M059J (cell line): ENCODE measurements around the gene HHAT. TPM values are rescaled to one million over a fixed set of nuclear protein-coding genes. Genes with fewer than 3 reads are reported as not detected.
A peak's percentile ranks its signal among the peaks of the same experiment; 100 is the strongest.

Experiments used
- DNase-seq: peaks from one replicate; pipeline ENCODE4 v3.0.0-alpha.2; 2012; ENCODE audit warnings: low read depth
- total RNA-seq: library from RNA; depleted of rRNA; stranded (reverse); fragments of >200 nt; shearing (Covaris generic); gene quantifications from 2 replicates; pipeline ENCODE4 v1.2.3, GENCODE V29; 2014

Gene HHAT
- total RNA-seq, 1 experiment from 2014 or later: 5.2 TPM

DNA sequence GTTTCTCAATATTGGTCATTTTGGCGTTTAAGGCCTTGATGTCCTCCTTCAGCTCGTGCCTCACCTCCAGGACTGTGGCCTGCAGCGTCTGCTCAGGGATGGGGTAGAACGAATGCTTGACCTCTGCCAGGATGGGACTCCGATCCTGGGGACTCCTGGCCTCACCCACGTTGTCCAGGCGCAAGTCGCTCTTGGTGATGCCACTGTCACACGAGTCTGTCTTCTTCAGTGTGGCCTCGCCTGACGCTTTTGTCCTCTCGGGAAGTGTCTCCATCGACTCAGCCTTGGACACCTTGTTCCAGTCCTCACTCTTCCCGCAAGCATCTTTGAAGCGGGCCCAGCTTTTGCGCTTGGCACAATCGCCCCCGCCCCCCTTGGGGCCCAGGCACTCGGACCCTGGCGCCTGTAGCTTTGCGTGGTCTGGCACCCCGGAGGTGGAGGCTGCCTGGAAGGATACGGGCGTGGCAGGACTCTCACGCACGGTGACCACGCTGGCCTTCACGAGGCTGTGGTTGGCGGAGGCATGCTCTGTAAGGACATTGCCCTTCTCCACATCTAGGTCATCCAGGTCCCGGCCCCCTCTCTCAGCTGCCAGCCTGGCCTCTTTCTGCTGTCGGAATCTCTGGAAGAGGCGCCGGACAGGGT, 354.8 kb downstream of the HHAT start:
- DNase-seq: no peak

DNA sequence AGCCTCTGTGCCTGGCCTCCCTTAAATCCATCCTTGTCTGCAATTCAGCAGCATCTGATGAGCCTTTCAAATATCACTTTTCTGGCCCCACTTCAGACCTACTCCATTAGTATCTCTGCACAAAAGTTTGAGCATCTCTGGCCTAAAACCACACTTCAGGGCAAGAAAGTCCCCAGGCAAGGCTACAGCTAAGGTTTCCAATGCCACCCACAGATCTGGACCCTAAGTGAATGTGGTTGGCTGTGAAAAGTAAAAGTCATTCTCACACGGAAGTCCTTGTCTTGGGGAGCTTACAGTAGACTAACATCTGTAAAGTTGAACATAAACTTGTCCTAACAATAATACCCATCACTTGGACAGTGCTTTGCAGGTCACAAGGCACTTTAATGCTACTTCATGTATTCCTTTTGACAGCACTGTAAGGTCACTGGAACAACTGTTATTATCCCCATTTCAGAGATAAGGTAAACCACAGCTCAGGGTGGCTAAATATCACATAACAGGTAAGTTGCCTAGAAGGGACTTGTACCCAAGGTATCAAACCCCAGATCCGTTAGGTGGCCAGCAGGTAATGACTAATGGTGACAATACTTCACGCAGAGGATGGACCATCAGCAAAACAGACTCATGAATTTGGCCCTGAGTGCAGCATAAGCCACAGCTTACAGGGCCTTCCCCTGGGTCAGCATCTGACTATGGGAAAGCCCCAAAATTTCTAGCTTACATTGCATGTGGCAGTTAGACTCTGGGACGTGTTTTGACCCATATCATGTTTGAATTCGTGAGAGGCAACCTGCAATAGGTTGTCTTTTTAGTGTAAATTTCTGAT, 356.0 kb downstream of the HHAT start:
- no peak for DNase-seq

DNA sequence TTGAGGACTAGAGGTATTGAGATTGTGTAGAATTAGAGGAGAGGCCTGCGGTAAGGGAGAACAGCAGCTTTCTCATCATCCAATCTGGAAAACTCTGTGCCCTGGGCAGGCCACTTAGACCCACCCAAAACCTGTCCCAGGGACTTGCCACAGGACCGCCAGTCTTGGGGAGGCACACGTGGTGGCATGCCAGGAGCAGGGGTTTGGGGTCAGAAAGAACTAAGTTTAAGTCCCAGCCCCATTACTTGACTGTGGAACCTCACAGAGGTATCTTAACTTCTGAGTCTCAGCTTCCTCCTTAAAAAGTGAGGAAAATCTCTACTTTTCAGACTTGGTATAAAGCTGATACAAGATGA, 356.6 kb downstream of the HHAT start:
- no peak for DNase-seq

DNA sequence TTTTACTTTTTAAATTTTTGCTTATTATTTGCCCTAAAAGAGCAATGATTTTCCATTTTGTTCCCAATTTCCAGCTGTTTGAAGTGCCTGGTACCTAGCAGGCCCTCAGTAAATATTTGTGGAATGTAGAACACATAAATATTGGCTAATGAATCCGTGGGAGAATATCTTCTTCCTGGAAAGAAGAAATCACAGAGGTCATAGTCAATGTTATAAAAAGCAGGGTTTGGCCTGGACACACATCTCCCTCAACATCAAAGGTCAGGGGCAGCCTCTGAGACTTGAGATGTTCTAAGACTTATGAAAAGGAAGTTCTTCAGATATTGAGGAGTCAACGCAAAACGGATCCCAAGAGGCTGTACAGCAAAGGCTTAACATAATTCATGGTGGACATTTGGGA, 358.1 kb downstream of the HHAT start:
- peak; percentile 41 for DNase-seq

DNA sequence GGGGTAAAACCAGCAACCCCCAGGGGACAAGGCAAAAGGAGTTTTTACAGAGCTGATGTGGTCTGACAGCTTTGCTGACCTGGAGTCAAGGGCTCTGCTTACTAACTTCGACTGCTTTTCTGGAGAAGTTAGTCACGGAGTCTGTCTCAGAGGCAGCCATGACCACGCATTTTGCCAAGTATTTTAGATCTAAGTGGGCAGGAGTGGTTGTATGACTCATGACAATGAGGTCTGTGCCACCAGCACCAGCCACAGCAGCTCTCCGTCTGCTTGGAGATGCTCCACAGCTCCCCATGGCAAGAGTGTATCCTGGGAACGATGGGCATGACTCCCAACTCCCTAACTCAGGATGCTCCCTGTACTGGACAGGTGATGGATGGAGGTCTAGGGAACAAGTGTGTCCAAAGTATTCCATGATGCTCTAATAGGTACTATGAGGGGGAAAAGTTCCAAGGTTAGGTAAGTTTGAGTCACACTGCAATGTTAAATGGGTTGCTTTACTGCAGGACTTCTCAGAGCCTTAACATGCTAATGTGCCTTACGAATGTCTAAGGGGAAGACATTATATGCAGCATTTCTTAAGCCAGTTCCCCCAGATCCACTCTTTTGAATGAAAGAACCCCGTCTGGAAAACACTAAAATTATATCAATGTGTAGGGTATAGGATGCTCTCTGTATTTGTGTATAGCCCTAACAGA, 359.0 kb downstream of the HHAT start:
- peak; percentile 97 for DNase-seq

DNA sequence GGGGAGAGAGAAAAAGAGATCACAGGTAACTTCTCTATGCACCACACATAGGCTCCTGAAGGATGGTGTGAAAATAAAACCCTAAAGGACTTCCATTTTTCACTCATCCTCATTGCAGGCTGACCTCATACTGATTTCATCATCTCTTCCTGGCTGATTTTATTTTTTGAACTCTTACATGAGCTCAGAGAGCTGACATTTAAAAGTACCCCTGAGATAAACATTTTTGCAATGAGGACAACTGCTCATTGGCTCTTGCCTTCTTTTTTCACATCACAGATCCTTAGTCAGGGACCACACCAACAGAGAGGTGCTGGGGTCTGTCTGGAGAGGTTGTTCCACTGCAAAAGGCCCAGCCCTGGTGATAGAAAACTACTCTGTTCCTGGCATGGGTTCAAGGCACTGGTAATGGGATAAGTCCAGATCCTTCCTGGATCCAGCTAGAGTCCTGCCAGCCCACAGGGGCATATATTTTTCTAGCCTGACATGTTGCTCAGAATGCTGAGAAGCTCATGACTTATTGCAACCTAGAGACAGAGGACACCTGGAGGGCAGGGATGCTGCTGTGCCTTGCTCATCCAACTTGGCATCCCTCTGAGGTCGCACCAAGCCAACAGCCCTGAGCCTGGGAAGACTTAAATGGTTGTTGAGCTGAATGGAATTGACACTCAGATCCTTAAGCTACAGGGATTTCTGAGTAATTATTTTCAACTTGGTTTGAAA, 360.0 kb downstream of the HHAT start:
- peak; percentile 46 for DNase-seq

DNA sequence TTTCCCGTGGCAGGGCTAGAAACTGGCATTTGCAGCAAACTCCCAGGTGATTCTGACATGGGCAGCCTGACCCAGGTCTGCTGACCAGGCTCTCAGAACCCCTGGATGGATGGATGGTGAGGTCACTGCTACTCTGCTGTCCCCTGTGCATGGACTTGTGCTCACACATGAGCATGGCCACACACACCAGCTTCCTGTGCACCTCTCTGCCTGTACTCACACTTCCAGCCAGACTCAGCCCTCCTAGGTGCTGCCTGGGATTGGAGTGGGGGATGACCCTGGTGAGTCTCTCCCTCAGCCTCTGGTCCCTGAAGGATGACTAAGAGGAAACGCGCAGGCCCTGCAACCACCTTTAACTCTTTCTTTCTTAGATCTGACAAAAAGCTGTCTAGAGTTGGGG, 361.1 kb downstream of the HHAT start:
- DNase-seq: peak; percentile 72

DNA sequence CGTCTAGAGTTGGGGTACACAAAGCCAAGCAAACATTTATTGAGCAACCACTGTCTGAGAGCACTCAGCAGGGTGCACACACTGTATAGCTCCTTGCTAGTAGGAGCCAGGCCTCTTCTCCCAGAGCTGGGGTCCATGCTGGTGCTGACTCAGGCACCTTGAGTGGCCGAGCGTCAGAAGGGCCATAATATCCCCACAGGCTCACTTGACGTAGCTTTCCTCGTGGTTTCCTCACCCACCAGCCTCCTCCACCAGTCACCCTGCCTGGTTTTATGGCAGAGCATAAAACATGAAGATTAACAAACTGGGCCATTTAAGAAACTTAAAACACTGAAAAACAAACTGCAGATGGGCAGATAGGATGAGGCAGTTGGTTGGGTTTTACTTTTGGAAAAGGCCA, 361.5 kb downstream of the HHAT start:
- peak; percentile 55 for DNase-seq

DNA sequence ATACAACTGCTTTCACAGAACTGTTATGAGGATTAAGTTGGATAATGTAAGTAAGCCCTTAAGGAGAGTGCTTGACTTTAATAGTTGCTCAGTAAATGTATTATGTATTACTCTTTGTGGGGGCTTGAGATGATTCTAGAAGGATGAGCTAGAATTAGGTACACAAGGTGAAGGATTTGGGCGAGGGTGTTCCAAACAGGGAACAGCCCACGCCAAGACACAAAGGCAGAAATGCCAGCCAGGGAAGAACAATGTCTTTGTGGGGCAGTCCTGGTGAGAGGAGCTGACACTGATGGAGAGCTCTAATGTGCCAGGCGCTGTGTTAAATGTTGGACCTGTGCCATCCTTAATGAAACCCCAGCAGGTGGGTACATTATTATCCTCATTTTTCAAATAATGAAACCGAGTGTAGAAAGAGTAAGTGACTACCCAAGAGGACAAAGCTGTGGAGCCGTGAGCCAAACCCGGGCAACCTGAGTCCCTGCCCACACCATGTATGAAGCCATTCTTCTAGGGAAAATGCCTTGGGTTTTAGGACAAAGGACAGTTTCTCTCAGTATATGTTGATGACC, 362.4 kb downstream of the HHAT start:
- no peak for DNase-seq

DNA sequence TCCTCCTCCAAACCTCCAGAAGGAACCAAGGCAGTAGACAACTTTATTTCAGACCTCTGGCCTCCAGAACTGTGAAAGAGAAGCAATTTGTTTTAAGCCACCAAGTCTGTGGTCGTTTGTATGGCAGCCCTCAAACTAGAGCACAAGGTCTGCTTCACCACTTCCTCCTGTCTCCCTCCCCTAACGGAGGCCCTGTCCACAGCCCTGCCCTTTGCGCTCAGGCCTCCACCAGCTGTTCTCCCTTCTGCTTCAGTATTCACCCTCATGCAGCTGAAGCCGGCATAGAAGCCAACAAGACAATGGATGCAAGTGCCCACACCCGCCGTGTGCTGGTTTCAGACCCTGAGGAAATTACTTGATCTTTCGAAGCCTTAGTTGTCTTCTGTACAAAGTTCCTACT, 364.1 kb downstream of the HHAT start:
- no peak for DNase-seq

DNA sequence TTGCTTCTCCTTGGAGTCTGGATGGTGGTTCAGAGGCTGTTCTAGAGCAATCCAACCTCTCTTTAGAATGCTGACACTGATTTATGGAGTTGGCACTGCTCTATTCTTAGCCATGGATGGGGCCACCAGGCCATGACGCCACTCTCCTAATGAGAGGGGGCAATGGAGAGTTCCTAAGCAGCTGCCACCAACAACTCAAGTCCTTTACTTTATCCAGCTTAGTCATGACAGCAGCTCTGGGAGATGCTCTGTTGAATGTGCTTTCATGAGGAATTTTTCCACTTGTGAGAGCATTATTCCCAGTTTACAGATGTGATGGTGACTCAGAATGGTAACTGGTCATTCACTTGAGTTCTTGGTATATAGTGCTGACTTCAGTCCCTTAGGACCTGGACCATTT, 366.3 kb downstream of the HHAT start:
- peak; percentile 61 for DNase-seq

DNA sequence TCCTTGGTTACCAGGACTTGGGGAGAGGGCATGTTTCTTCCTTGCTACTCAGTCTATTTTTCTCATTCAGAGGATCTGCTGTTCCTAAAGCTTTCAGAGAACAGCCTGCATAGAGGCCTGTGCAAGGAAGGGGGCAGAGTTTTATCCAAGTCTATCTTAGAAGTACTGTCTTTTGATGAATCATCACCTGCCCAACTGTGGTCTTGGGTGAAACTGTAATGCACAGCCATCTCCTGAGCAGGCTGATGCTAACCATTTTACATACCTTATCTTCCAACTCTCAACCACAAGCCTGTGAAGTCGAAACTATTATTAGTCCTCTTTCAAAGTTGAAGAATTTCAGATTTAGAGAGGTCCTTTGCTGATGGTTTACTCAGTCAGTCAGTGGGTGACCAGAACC, 368.0 kb downstream of the HHAT start:
- peak; percentile 77 for DNase-seq

DNA sequence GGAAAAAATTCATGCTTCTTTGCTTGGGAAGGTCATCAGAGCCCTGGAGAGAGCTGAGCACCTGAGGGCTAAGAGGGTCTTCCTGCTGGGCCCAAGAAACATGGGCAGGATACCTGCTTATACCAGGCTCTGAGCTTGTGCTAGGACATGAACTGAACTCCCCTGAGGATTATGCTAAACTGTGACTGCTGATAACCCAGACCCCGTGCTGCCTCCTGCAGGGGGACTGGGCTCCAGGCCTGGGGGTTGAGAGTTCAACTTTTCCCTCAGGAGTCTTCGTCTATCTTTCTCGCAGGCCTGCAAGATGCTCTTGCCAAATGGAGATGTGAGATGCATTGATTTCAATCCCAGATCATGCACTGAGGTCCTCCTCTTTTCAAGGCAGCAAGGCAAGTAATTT, 368.5 kb downstream of the HHAT start:
- no peak for DNase-seq

DNA sequence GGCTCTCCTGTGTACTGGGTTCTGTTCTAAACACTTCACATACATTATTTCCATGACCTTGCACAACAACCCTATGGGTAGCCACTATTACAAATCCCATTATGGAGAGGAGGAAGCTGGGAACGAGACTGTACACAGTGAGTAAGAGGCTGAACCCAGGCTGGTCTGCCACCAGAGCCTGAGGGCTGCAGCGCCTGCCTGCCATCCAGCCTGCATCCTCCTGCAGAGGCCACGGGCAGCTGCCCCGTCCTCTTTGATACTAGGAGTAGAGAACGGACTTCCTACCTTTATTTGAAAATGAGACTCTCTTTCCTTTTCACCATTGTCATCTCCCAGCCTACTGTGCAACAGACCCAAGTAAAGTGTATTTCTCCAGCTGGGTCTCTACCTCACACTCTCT, 370.0 kb downstream of the HHAT start:
- peak; percentile 31 for DNase-seq

DNA sequence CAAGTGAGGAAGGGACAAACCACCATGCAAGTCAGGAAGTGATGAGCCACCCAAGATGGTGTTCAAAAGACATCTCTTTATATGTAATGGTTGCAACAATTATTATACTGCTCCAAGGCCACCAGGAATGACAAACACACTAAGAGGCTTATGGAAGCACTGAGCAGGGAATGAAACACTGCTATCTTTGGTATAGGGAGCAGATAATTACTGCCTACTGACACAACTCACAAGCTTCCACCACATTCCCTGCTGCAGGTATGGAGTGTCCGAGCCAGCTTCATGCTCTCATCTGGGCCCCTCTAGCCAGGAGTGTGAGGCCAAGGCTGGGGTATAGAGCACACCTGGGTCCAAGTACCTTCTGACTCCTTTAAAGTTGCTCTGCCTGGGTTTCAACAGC, 371.4 kb downstream of the HHAT start:
- DNase-seq: no peak

DNA sequence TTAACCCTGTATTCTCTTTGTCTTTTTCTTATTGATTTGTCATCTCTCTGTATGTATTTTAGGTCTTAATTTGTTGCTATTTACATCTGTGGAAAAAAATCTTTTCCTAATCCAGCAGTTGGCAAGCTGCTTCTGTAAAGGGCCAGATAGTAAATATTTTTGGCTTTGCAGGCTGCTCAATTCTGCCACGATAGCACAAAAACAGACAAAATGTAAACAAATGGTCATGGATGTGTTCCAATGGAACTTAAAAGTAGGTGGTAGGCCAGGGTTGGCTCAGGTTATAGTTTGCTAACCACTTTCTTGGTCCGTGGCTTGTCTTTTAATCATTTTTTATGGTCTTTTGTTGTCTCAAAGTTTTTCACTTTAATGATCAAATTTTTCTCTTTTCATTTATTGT, 371.8 kb downstream of the HHAT start:
- DNase-seq: peak; percentile 72

DNA sequence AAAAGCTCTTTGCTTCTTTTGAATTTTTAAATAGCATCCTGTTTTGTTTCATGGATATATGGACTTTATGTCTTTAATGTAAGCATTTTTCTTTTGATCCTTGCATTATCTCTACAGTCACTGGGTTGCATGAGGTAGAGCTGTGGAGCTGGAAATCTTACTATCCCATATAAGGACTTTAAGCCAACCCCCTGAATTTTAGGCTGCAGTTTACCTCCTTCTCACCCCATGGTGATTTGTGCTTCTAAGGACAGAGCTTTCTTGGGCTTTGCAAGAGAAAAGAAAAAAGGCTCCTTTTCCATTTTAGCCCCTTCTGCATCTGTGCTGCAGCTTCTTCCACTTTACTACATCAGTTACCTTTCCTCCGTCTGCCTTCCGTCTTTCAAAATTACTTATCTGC, 373.8 kb downstream of the HHAT start:
- DNase-seq: no peak

DNA sequence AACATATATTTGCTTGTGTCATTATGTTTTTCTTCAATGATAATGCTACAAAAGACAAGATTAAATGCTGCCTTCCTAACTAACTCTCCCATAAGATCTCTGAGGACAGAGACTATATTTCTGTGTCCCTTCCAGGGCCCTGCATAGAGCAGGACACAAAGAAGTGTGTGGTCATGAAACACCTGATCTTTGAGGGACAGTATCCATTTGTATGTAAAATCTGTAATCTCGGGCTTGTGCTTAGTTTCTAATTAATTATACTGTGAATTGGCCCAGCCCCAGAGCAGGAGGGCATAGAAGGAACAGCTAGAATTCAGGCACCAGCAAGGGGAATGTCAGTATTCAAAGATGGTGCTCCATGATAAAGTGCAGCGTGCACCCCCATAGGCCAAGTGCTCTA, 374.9 kb downstream of the HHAT start:
- no peak for DNase-seq

DNA sequence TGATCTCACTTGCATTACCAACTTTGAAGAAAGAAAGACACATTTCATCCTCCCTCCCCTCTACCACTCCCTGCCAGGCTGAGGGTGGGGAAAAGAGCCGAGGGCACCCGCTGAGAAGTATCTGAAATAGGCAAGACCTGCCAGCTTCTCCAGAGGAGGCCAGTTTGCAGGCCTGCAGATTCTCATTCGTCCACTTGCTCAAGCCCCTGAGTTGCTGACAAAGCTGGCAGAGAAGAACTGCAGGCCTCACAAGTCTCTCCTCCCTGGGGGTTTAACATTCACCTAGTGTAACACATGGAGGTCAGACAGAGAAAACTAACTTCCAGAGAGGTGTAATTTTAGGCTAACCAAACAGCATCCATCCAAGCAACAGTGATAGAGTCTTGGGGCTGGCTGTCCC, 376.4 kb downstream of the HHAT start:
- DNase-seq: no peak

DNA sequence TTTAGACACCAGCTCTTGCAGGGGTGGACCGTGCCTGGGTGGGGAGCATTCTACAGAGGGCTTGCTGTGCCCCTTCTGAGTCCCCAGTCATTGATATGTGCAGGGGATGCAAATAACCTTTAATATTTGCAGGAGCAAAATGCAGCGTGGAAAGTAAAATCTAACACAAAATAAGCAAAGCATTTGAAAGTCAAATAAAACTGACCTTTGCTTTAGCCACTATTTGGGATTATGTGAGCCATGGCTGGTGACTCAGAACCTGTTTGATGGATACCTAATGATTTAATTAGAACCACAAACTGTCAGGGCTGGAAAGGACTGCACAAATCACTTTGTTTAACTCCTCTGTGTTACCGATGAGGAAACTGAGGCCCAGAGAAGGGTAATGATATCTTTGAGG, 377.5 kb downstream of the HHAT start:
- peak; percentile 46 for DNase-seq

DNA sequence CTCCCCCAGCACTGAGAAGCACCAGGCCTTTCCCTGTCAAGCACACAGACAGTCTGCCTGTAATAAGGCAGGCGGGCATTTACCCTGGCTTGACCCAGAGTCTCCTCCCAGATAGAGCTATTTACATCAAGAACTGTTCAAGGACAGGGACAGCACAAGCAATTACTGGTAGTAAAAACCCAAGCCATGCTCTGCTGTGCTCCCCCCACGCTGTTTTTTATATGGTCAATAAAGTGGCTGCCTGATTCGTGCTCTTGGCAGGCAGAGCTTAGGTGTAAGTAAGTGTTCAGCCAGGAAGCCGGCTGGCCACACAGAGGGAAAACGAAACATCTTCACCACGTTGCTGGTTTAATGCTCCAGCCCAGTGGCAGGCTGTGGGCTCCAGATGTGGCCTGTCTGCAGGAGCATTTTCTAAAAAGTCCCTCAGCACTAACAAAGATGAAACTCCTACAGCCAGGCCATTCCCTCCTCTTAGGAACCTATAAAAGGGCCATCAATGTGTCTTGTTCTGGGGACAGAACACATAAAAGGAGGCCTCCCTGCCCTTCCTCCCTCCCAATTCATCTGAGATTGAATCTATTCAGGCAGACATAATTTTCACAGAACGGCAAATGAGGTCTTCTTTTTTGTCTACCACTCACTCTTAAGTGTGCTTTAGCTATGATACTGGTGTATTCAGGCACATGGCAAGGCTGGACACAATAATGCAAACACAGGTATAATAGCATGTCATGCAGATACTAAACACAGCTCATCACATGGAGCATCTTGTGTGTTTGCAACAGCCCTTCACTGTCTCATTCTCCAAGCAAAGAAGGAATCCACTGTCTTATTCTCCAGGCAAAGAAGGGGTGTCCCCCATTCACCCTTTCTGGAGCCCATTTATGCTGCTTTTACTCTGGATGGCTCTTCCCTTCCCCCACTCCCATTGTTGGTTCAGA, 378.9 kb downstream of the HHAT start:
- DNase-seq: peak; percentile 34
